ENCODE measurements around the gene CAMK1D. TPM values are rescaled to one million over a fixed set of nuclear protein-coding genes. Genes with fewer than 3 reads are reported as not detected.
"Not testable (repeated sequence)": the region's sequence is repeated elsewhere in the genome, so short reads cannot be mapped to it uniquely, and the experiment has no call there.

Gene CAMK1D
- 11.0 and 11.7 TPM in 2 replicates for total RNA-seq (2014; rRNA removed; shearing (Covaris generic); ENCODE audit: low replicate concordance)

DNA sequence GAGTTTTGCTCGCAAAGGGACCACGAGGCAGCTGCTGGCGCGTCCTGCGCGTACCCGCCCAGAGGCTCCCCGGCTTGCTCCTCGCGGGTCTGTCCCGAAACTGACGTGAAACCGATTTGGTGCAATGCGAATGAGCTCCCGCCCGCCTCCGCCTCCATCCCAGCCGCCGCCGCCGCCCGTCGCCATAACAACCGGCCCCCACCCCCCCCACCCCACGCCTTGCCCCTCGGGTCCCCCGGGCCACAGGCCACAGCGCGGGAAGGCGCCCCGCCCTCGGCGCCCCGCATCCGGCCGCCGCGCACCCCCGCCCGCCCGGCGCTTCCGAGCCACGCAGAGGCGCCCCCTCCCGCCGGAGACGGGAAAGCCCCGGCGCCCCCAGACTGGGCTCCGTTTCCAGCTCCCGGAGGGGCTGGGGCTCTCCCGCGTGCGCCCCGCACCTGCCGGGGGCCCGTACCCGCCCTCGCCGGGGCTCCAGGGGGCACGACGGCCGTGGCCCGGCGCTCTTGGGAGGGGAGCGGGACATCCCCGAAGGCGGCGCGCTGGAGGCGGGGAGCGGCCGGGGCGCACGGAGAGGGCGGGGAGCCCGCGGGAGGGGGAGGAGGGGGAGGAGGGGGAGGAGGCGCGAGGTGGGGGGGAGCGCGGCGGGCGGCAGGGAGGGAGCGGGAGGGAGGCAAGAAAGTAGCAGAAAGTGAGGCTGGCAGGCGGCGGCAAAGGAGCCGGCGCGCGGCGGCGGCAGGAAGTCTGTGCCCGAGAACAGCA, at the start of gene CAMK1D:
Gene CAMK1D, plus strand, starts transcription at position 678 of the 759 bp plus-strand sequence.
- in situ Hi-C loops (cut with HindIII; ENCODE audit: low pct_unique_long_range_greater_than_20kb, low sequenced_read_pairs): no loop called here
- peak; percentile 73 for DNase-seq (ENCODE audit: low read depth)

GRCh38 chr10:12301036-12301435, 48.3 kb upstream of the CAMK1D start:
- in situ Hi-C loops (cut with HindIII; ENCODE audit: low pct_unique_long_range_greater_than_20kb, low sequenced_read_pairs): not testable (repeated sequence)

DNA sequence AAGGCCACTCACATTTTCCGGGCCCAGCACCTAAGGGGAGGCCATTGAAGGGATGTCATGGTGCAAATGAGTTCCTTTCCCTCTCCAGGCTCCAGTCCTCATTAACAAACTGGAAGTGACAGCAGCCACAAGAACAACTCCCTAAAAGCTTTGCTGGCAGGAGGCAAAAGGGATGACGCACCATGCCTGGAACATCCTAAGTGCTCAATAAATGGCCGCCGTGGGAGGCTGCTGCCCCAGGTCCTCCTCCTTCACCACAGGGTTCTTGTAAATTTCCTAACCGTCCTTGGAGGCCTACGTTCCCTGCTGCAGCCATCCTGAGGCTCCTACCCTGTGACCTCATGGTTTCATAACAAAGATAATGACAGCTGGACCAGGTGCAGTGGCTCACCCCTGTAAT, 41.3 kb upstream of the CAMK1D start:
- in situ Hi-C loops (cut with HindIII; ENCODE audit: low pct_unique_long_range_greater_than_20kb, low sequenced_read_pairs): no loop called here
- no peak for DNase-seq (ENCODE audit: low read depth)

More at GRCh38 chr10:12301036-12301435, 48.3 kb upstream of the CAMK1D start:
- not testable (repeated sequence) for DNase-seq (ENCODE audit: low read depth)

DNA sequence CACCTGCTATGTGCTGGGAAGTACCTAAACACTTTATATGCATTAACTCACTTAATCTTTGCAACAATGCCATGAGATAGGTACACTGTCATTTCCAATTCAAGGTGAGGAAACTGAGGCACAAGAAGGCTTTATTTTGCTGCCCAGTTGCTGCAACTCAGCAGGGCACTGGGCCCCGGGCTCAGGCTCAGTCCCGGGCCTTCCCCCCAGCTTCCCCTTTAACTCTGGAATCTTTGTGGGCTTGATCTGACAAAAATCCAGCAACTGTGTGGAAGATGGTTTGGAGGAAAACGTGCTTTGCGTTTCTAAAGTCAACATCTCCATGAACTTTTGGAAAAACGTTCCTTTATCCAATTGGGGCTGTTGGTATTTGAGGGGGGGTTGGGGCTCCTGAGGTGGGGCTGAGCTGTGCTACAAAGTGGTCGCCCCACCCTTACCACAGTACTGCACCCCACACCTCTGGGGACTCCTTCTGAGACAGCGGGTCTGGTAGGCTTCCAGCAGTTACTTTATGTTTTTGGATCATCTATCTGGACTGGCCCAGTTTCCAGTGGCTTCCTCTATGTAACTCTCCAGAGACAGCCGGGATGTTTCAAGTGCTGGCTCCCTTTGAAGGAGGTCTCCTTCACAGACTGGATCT, 40.5 kb upstream of the CAMK1D start:
- in situ Hi-C loops (cut with HindIII; ENCODE audit: low pct_unique_long_range_greater_than_20kb, low sequenced_read_pairs): no loop called here
- DNase-seq (ENCODE audit: low read depth): no peak

DNA sequence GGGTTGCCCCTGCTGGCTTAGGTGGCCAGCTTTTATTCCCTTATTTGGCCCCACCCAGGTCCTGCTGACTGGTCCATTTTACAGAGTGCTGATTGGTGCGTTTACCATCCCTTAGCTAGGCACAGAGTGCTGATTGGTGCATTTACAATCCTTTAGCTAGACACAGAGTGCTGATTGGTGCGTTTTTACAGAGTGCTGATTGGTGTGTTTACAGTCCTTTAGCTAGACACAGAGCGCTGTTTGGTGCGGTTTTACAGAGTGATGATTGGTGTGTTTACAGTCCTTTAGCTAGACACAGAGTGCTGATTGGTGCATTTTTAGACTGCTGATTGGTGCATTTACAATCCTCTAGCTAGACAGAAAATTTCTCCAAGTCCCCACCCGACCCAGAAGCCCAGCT, 39.6 kb upstream of the CAMK1D start:
- in situ Hi-C loops (cut with HindIII; ENCODE audit: low pct_unique_long_range_greater_than_20kb, low sequenced_read_pairs): not testable (repeated sequence)

DNA sequence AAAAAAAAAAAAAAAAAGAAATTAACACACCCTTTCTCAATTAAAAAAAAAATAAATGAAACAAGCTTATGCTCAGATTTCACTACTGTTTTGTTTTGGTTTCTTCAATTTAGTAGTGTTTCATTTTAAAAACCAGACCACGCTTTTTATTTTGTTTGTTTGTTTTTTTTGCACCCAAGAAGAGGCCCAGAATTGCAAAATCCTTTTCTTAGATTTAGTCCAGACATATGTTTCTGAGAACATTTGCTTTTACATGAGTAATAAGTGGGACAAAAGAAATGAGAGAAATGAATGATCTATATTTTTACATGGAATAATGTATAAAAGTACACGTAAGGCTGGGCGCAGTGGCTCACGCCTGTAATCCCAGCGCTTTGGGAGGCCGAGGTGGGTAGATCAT, 34.5 kb upstream of the CAMK1D start:
- DNase-seq (ENCODE audit: low read depth): no peak
- in situ Hi-C loops (cut with HindIII; ENCODE audit: low pct_unique_long_range_greater_than_20kb, low sequenced_read_pairs): no loop called here

More for the DNA sequence above, 39.6 kb upstream of the CAMK1D start:
- DNase-seq (ENCODE audit: low read depth): not testable (repeated sequence)

GRCh38 chr10:12319076-12319475, 30.3 kb upstream of the CAMK1D start:
- in situ Hi-C loops (cut with HindIII; ENCODE audit: low pct_unique_long_range_greater_than_20kb, low sequenced_read_pairs): no loop called here
- no peak for DNase-seq (ENCODE audit: low read depth)

DNA sequence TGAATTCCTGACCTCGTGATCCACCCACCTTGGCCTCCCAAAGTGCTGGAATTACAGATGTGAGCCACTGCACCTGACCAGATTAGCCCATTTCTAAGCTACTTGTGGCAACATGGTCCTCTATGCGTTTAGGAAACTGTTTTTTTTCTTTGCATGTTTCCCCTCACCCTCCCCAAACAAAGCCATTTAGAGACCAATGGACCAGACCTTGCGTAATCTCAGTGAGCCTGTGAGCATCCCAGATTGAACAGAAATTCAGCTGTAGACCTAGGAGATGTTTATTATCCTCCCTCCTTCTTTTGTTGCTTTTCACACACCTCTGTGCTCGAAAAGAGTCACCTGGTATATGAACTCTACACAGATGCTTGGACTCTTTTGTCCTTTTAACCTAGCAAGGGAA, 28.5 kb upstream of the CAMK1D start:
- in situ Hi-C loops (cut with HindIII; ENCODE audit: low pct_unique_long_range_greater_than_20kb, low sequenced_read_pairs): no loop called here

GRCh38 chr10:12321641-12322040, 27.7 kb upstream of the CAMK1D start:
- DNase-seq (ENCODE audit: low read depth): no peak
- in situ Hi-C loops (cut with HindIII; ENCODE audit: low pct_unique_long_range_greater_than_20kb, low sequenced_read_pairs): no loop called here

More for the DNA sequence above, 28.5 kb upstream of the CAMK1D start:
- no peak for DNase-seq (ENCODE audit: low read depth)

GRCh38 chr10:12322583-12323131, 26.7 kb upstream of the CAMK1D start:
- in situ Hi-C loops (cut with HindIII; ENCODE audit: low pct_unique_long_range_greater_than_20kb, low sequenced_read_pairs): no loop called here
- no peak for DNase-seq (ENCODE audit: low read depth)

DNA sequence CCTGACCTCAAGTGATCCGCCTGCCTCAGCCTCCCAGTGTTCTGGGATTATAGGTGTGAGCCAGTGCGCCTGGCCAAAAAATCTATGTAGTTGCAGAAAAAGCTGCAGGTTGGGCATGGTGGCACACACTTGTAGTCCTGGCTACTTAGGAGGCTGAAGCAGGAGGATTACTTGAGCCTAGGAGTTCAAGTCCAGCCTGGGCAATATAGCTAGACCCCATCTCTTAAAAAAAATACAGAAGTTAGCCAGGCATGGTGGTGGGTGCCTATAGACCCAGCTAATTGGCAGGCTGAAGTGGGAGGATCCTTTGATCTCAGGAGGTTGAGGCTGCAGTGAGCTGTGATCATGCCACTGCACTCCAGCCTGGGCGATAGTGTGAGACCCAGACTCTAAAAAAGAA, 24.8 kb upstream of the CAMK1D start:
- DNase-seq (ENCODE audit: low read depth): no peak
- in situ Hi-C loops (cut with HindIII; ENCODE audit: low pct_unique_long_range_greater_than_20kb, low sequenced_read_pairs): no loop called here

GRCh38 chr10:12327074-12327473, 22.3 kb upstream of the CAMK1D start:
- DNase-seq (ENCODE audit: low read depth): no peak
- in situ Hi-C loops (cut with HindIII; ENCODE audit: low pct_unique_long_range_greater_than_20kb, low sequenced_read_pairs): no loop called here

- no peak for DNase-seq (ENCODE audit: low read depth)
- in situ Hi-C loops (cut with HindIII; ENCODE audit: low pct_unique_long_range_greater_than_20kb, low sequenced_read_pairs): no loop called here
Measured at GRCh38 chr10:12327476-12327875, 21.9 kb upstream of the CAMK1D start.

GRCh38 chr10:12328312-12328711, 21.0 kb upstream of the CAMK1D start:
- DNase-seq (ENCODE audit: low read depth); in situ Hi-C loops (cut with HindIII; ENCODE audit: low pct_unique_long_range_greater_than_20kb, low sequenced_read_pairs): not testable (repeated sequence)

GRCh38 chr10:12332572-12333379, 16.6 kb upstream of the CAMK1D start:
- in situ Hi-C loops (cut with HindIII; ENCODE audit: low pct_unique_long_range_greater_than_20kb, low sequenced_read_pairs): no loop called here
- no peak for DNase-seq (ENCODE audit: low read depth)

- peak; percentile 92 for DNase-seq (ENCODE audit: low read depth)
- in situ Hi-C loops (cut with HindIII; ENCODE audit: low pct_unique_long_range_greater_than_20kb, low sequenced_read_pairs): no loop called here
Measured at GRCh38 chr10:12333380-12334185, 15.8 kb upstream of the CAMK1D start.

- in situ Hi-C loops (cut with HindIII; ENCODE audit: low pct_unique_long_range_greater_than_20kb, low sequenced_read_pairs): no loop called here
- DNase-seq (ENCODE audit: low read depth): no peak
Measured at GRCh38 chr10:12334186-12334530, 15.2 kb upstream of the CAMK1D start.

- in situ Hi-C loops (cut with HindIII; ENCODE audit: low pct_unique_long_range_greater_than_20kb, low sequenced_read_pairs); DNase-seq (ENCODE audit: low read depth): not testable (repeated sequence)
Measured at GRCh38 chr10:12335169-12335568, 14.2 kb upstream of the CAMK1D start.

All from Caki2 (cell line).